Endothelial cell of umbilical vein (primary cell): ENCODE measurements around the gene DBX1. TPM values are rescaled to one million over a fixed set of nuclear protein-coding genes. Genes with fewer than 3 reads are reported as not detected.

Experiments used
- BruUV-seq: library from RNA; stranded (reverse); fragments of 400-500 nt; replicated peaks from 2 replicates; lab custom pipeline; 2021; lab: Mats Ljungman, UMichigan
- CTCF ChIA-PET: fragments of 300-600, 350-600 bp; sonication (Branson Sonifier 250); formaldehyde crosslinking; loops from one replicate; lab custom pipeline; 2021; ENCODE audit warnings: antibody characterized with exemption, inconsistent platforms; lab: Charles Lee
- POLR2A ChIA-PET: fragments of 300-600, 350-600 bp; sonication (Branson Sonifier 250); formaldehyde crosslinking; loops from one replicate; lab custom pipeline; 2021; ENCODE audit warnings: antibody characterized with exemption, inconsistent platforms; lab: Charles Lee
- DNase-seq: peaks from one replicate; pipeline ENCODE4 v3.0.0-alpha.2; 2011; ENCODE audit warnings: low read depth, low spot score
- FAIRE-seq: peaks from 2 replicates; lab custom pipeline; 2011; peaks lifted over from hg19 to GRCh38; lab: Jason Lieb, UNC
- H2AFZ ChIP-seq: 2 replicates; pipeline ENCODE4 v1.6.0; 2012; ENCODE audit warnings: low read depth, low read length, control low read depth, inconsistent platforms
- H3K27ac ChIP-seq: 2 replicates; pipeline ENCODE4 v1.5.1; 2011; ENCODE audit warnings: low read depth, mild to moderate bottlenecking, control low read depth, low read length, moderate library complexity; ENCODE audit not compliant: insufficient read depth
- H3K27me3 ChIP-seq, 2 experiments: 2 replicates each; pipeline versions ENCODE4 v1.6.0 to v1.6.1; 2011; ENCODE audit warnings: low read length in 2 of 2, mixed read lengths in 1 of 2; ENCODE audit not compliant: control insufficient read depth in 2 of 2, insufficient read depth in 2 of 2
- H3K36me3 ChIP-seq, 2 experiments: 2 replicates in 1 of 2; 3 replicates in 1 of 2; pipeline ENCODE4 v1.5.1; 2011; ENCODE audit warnings: low read length in 2 of 2, mild to moderate bottlenecking in 1 of 2, moderate library complexity in 1 of 2; ENCODE audit not compliant: control insufficient read depth in 2 of 2, insufficient read depth in 2 of 2; ENCODE audit errors: extremely low read depth in 1 of 2
- H3K4me1 ChIP-seq: 3 replicates; pipeline ENCODE4 v1.5.1; 2011; ENCODE audit warnings: mild to moderate bottlenecking, low read length; ENCODE audit not compliant: control insufficient read depth, insufficient read depth; ENCODE audit errors: extremely low read depth
- H3K4me2 ChIP-seq: 2 replicates; pipeline ENCODE4 v1.6.1; 2011; ENCODE audit warnings: low read length, control low read depth, mixed read lengths; ENCODE audit not compliant: insufficient read depth
- H3K4me3 ChIP-seq, 3 experiments: fragments of 200-600 bp in 1 of 3; sonication (generic), shearing (Covaris generic) in 1 of 3; replicated peaks in 1 of 3; 2 replicates each; pipeline ENCODE4 v1.5.1; 2011 to 2016; ENCODE audit warnings: control low read depth in 3 of 3, low read length in 3 of 3, mild to moderate bottlenecking in 2 of 3, inconsistent platforms in 1 of 3, low read depth in 1 of 3, moderate library complexity in 1 of 3; ENCODE audit not compliant: insufficient read depth in 1 of 3
- H3K79me2 ChIP-seq: 2 replicates; pipeline ENCODE4 v1.6.0; 2012; ENCODE audit warnings: low read length, inconsistent platforms; ENCODE audit not compliant: control insufficient read depth, insufficient read depth
- H3K9ac ChIP-seq: replicated peaks from 2 replicates; pipeline ENCODE3; 2011; ENCODE audit warnings: low read length, control low read depth; ENCODE audit not compliant: insufficient read depth; ENCODE audit errors: extremely low read depth
- H3K9me1 ChIP-seq: replicated peaks from 3 replicates; pipeline ENCODE4 v1.6.0; 2011; ENCODE audit warnings: mild to moderate bottlenecking, low read length; ENCODE audit not compliant: control insufficient read depth, insufficient read depth; ENCODE audit errors: extremely low read depth
- H3K9me3 ChIP-seq: replicated peaks from 2 replicates; pipeline ENCODE4 v1.5.1; 2012; ENCODE audit warnings: low read length, inconsistent platforms; ENCODE audit not compliant: control insufficient read depth, insufficient read depth
- H4K20me1 ChIP-seq: replicated peaks from 2 replicates; pipeline ENCODE3; 2011; ENCODE audit warnings: mild to moderate bottlenecking, low read length; ENCODE audit not compliant: control insufficient read depth, insufficient read depth; ENCODE audit errors: extremely low read depth
- EZH2 ChIP-seq: IDR thresholded peaks from 2 replicates; pipeline ENCODE4 v1.6.1; 2012; ENCODE audit warnings: borderline replicate concordance, low read depth, mild to moderate bottlenecking, moderate library complexity, low read length, inconsistent platforms; ENCODE audit not compliant: severe bottlenecking
- FOS ChIP-seq: IDR thresholded peaks from 2 replicates; pipeline ENCODE4 v1.6.1; 2011; ENCODE audit warnings: mild to moderate bottlenecking, low read length, moderate library complexity, borderline replicate concordance; ENCODE audit not compliant: insufficient read depth
- GATA2 ChIP-seq: IDR thresholded peaks from 2 replicates; pipeline ENCODE4 v1.7.0; 2011; ENCODE audit warnings: low read depth, mild to moderate bottlenecking, moderate library complexity, mixed read lengths, low read length; ENCODE audit not compliant: insufficient read length, insufficient read depth
- JUN ChIP-seq: IDR thresholded peaks from 2 replicates; pipeline ENCODE4 v1.6.1; 2011; ENCODE audit warnings: borderline replicate concordance, low read depth; ENCODE audit not compliant: insufficient read length, insufficient read depth
- MAX ChIP-seq: IDR thresholded peaks from 2 replicates; pipeline ENCODE4 v1.6.1; 2011; ENCODE audit not compliant: insufficient read depth, insufficient read length
- MYC ChIP-seq: IDR thresholded peaks from one replicate; pipeline ENCODE4 v1.6.1; 2011; ENCODE audit warnings: mild to moderate bottlenecking, low read depth, low read length
- POLR2A ChIP-seq: IDR thresholded peaks from 2 replicates; pipeline ENCODE4 v1.6.1; 2012; ENCODE audit warnings: low read depth, mild to moderate bottlenecking, control low read depth, low read length
- POLR2AphosphoS5 ChIP-seq: IDR thresholded peaks from 2 replicates; pipeline ENCODE4 v1.6.1; 2012; ENCODE audit warnings: low read depth, mild to moderate bottlenecking, control low read depth, low read length, moderate library complexity; ENCODE audit not compliant: insufficient read depth
- dilution Hi-C: fragments of 300-500 bp; cut with MboI; formaldehyde crosslinking; loops from one replicate; pipeline ENCODE4 v1.15.0; 2019; ENCODE audit warnings: low sequenced_read_pairs; ENCODE audit not compliant: extremely low pct_ligation_motif_present
- intact Hi-C: fragments of 100-400 bp; cut with micrococcal nuclease; formaldehyde crosslinking; loops from one replicate; pipeline ENCODE4 v1.10.0; 2022
- polyA plus RNA-seq, 4 experiments: library from polyadenylated mRNA; depleted of rRNA in 3 of 4; stranded (reverse) in 3 of 4; unstranded in 1 of 4; fragments of >200 nt; gene quantifications; 2 replicates each; pipeline versions ENCODE4 v1.2.1 to v1.2.3, GENCODE V29; 2011 to 2012; ENCODE audit warnings: missing spikeins in 1 of 4
- total RNA-seq: library from RNA; stranded (reverse); gene quantifications from 2 replicates; pipeline ENCODE4 v1.2.3, GENCODE V29; 2021
- TF ChIP-seq, protein P1 (sequence below), 2 donors: IDR thresholded peaks; 1 replicate in 1 of 2; 2 replicates in 1 of 2; pipeline ENCODE4 v1.5.1; 2011; ENCODE audit warnings: low read length in 2 of 2, mild to moderate bottlenecking in 2 of 2, moderate library complexity in 2 of 2, control low read depth in 1 of 2, inconsistent platforms in 1 of 2, low read depth in 1 of 2; ENCODE audit not compliant: insufficient read depth in 1 of 2; ENCODE audit errors: extremely low read depth in 1 of 2

The DBX1 gene
- total and polyA plus RNA-seq, 2 donors (not counting 3 experiments of a cell fraction or from before 2014, with no cell fraction given), result not detected

DNA sequence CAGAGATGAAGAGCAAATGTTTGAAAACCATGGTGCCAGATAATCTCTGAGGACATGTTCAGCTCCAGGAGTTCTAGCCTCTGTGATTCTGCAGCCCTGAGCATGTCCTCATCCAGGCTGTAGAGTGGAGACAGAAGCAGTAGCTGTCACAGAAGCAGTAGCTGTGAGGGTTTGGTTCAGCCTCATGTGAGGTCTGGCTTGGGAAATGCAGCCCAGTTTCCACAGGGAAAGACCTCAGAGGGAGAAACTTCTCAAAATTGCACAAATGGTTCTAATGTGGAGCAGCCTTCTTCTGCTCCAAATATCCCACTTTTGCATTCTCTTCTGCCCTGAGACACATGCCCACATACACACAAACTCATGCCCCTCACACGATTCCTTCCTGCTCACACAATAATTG is 48.4 kb downstream of the DBX1 start:
- peaks cover 38% of the 10 kb centered on the region for H3K4me1 ChIP-seq
- peak overlapping the region; percentile 88 for H3K27ac ChIP-seq
- BruUV-seq, result TSS peak; percentile 90
- FAIRE-seq (no peak), DNase-seq (no peak)
- H3K4me3 ChIP-seq, result no peak overlapping the region
- H2AFZ ChIP-seq, result no peak overlapping the region
- ChIA-PET POLR2A (no interaction called here), CTCF (interaction anchor here (0.7 to 8.2 kb wide), 17 partner anchors 11 to 199 kb away, joined by 3 to 68 read pairs (median 4); no protein-coding TSS in a partner anchor)
- peak overlapping the region; percentile 46 for H3K9ac ChIP-seq
- no peaks in the 10 kb centered on the region for H3K9me3 ChIP-seq
- peaks cover 0 to 11% of the 10 kb centered on the region in 2 experiments for H3K36me3 ChIP-seq
- H3K79me2 ChIP-seq, result no peaks in the 10 kb centered on the region
- intact Hi-C loops (loop anchor here (1.0 to 5.0 kb wide), 6 partner anchors 15 to 741 kb away; no protein-coding TSS in a partner anchor), dilution Hi-C loops (no loop called here)
- peak overlapping the region; percentile 6 for H3K4me2 ChIP-seq
- TF ChIP-seq EZH2, result no peak
- no peak for TF ChIP-seq FOS
- TF ChIP-seq MYC, result no peak
- no peak for TF ChIP-seq GATA2
- no peak for TF ChIP-seq POLR2AphosphoS5
- TF ChIP-seq MAX, result no peak
- no peak for TF ChIP-seq JUN
- TF ChIP-seq, protein P1, sequence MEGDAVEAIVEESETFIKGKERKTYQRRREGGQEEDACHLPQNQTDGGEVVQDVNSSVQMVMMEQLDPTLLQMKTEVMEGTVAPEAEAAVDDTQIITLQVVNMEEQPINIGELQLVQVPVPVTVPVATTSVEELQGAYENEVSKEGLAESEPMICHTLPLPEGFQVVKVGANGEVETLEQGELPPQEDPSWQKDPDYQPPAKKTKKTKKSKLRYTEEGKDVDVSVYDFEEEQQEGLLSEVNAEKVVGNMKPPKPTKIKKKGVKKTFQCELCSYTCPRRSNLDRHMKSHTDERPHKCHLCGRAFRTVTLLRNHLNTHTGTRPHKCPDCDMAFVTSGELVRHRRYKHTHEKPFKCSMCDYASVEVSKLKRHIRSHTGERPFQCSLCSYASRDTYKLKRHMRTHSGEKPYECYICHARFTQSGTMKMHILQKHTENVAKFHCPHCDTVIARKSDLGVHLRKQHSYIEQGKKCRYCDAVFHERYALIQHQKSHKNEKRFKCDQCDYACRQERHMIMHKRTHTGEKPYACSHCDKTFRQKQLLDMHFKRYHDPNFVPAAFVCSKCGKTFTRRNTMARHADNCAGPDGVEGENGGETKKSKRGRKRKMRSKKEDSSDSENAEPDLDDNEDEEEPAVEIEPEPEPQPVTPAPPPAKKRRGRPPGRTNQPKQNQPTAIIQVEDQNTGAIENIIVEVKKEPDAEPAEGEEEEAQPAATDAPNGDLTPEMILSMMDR (IDR thresholded peaks at IDR 0.05; ENCODE audit: extremely low read depth in 1 of 2, insufficient read depth in 1 of 2, low read depth in 1 of 2, low read length in 2 of 2), result no peak
- TF ChIP-seq POLR2A, result no peak
- no peaks in the 10 kb centered on the region for H4K20me1 ChIP-seq
- no peaks in the 10 kb centered on the region for H3K9me1 ChIP-seq
- H3K27me3 ChIP-seq, result no peaks in the 10 kb centered on the region
